ENCODE measurements around the gene SLC6A17. TPM values are rescaled to one million over a fixed set of nuclear protein-coding genes. Genes with fewer than 3 reads are reported as not detected.

SLC6A17 gene
- total RNA-seq, 1 experiment from 2014 or later: 0.17 TPM

GRCh38 chr1:110225756-110226404 is 75.6 kb downstream of the SLC6A17 start:
- Histone ChIP-seq H2BK15ac (ENCODE audit: low read depth, low read length) (no peak overlapping the region), H2BK12ac (ENCODE audit: insufficient read length, low read depth, low read length) (no peak overlapping the region), H4K91ac (ENCODE audit: insufficient read length, low read depth, low read length) (no peak overlapping the region), H3K23ac (ENCODE audit: insufficient read length, low read depth, low read length) (no peak overlapping the region), H3K79me2 (ENCODE audit: insufficient read depth, low read length) (no peaks in the 10 kb centered on the region), H3K27me3 (ENCODE audit: insufficient read depth, low read length) (no peaks in the 10 kb centered on the region), H2BK5ac (ENCODE audit: insufficient read length, low read length) (no peak overlapping the region), H3K14ac (ENCODE audit: insufficient read depth, low read length) (no peak overlapping the region), H3K56ac (ENCODE audit: insufficient read length, low read depth, low read length) (no peak overlapping the region), H3K18ac (ENCODE audit: insufficient read length, low read depth, low read length) (no peak overlapping the region), H4K20me1 (ENCODE audit: control insufficient read depth, insufficient read depth, insufficient read length) (no peaks in the 10 kb centered on the region), H4K8ac (replicated peaks; ENCODE audit: insufficient read length, low read depth, low read length) (no peak overlapping the region), H2BK20ac (ENCODE audit: low read depth, low read length, poor library complexity, severe bottlenecking) (no peak overlapping the region), H3K4me1 (ENCODE audit: insufficient read depth, low read length) (no peaks in the 10 kb centered on the region), H3K27ac (ENCODE audit: insufficient read length, low read depth, low read length) (no peak overlapping the region), H3K4me2 (ENCODE audit: insufficient read depth, insufficient read length, low read length) (no peak overlapping the region), H3K23me2 (ENCODE audit: insufficient read length, low read depth, low read length, poor library complexity, severe bottlenecking) (no peaks in the 10 kb centered on the region), H3K9ac (ENCODE audit: extremely low read depth, insufficient read length, low read length) (no peak overlapping the region), H3T11ph (ENCODE audit: low read length) (no peak overlapping the region), H3K79me1 (ENCODE audit: insufficient read depth, low read depth, low read length, poor library complexity, severe bottlenecking) (no peaks in the 10 kb centered on the region), H2BK120ac (ENCODE audit: low read depth, low read length, poor library complexity, severe bottlenecking) (no peak overlapping the region), H3K9me3 (ENCODE audit: control insufficient read depth, low read depth, low read length) (no peaks in the 10 kb centered on the region), H3K4ac (ENCODE audit: low read depth, low read length) (no peak overlapping the region), H4K5ac (ENCODE audit: insufficient read length, low read depth, low read length) (no peak overlapping the region), H2AFZ (ENCODE audit: low read length) (no peak overlapping the region), H2AK5ac (ENCODE audit: insufficient read length, low read length) (no peak overlapping the region)
- Mint-ChIP-seq H3K27ac (no peak overlapping the region), H3K4me3 (no peak overlapping the region), H3K9me3 (no peaks in the 10 kb centered on the region; a peak in 1 of 5 replicates), H3K27me3 (ENCODE audit: low read depth) (no peaks in the 10 kb centered on the region), H3K4me1 (peaks cover 20 to 28% of the 10 kb centered on the region in 2 experiments), H3K36me3 (ENCODE audit: insufficient read depth in 1 of 3, low read depth in 3 of 3) (peaks cover 0 to 16% (median 15%) of the 10 kb centered on the region in 3 experiments; a peak in 6 of 7 replicates)
- no peak for TF ChIP-seq CTCF (conservative IDR thresholded peaks at IDR 0.05)
- WGBS (ENCODE audit: extremely low coverage, insufficient read length, low lambda C conversion rate): no CpG with 5 or more reads among the region's 18 CpGs
- DNase-seq: no peak

All from H9 (cell line).